22Rv1 (cell line): Measurements from ENCODE around the gene RFX4.

Experiments
- H3K27ac ChIP-seq: fragments of 450-650 bp; 2 replicates; pipeline ENCODE4 v1.5.1; 2017
- CTCF ChIP-seq: fragments of 450-650 bp; IDR thresholded peaks from 2 replicates; pipeline ENCODE4 v1.5.1; 2017; ENCODE audit warnings: mild to moderate bottlenecking
- ZFX ChIP-seq: fragments of 450-650 bp; IDR thresholded peaks from 2 replicates; pipeline ENCODE4 v1.6.1; 2017; ENCODE audit warnings: antibody characterized with exemption, borderline replicate concordance

The RFX4 gene

GRCh38 chr12:106732890-106733289, 150.1 kb downstream of the RFX4 start:
- TF ChIP-seq ZFX (no peak), CTCF (no peak)
- no peak overlapping the region for H3K27ac ChIP-seq

GRCh38 chr12:106733660-106734059, 150.9 kb downstream of the RFX4 start:
- H3K27ac ChIP-seq: no peak overlapping the region
- TF ChIP-seq ZFX (no peak), CTCF (no peak)

GRCh38 chr12:106736051-106736957, 153.5 kb downstream of the RFX4 start:
- TF ChIP-seq CTCF (no peak), ZFX (no peak)

GRCh38 chr12:106739318-106739717, 156.5 kb downstream of the RFX4 start:
- no peak overlapping the region for H3K27ac ChIP-seq
- no peak for TF ChIP-seq CTCF
- TF ChIP-seq ZFX: no peak

More at GRCh38 chr12:106736051-106736957, 153.5 kb downstream of the RFX4 start:
- no peak overlapping the region for H3K27ac ChIP-seq

- TF ChIP-seq ZFX (no peak), CTCF (no peak)
- no peak overlapping the region for H3K27ac ChIP-seq
These were observed 157.2 kb downstream of the RFX4 start for GRCh38 chr12:106739815-106740530.

- TF ChIP-seq ZFX: no peak
These were observed 158.0 kb downstream of the RFX4 start for GRCh38 chr12:106740818-106741217.

GRCh38 chr12:106741247-106741646, 158.4 kb downstream of the RFX4 start:
- no peak overlapping the region for H3K27ac ChIP-seq
- TF ChIP-seq CTCF (no peak), ZFX (no peak)

More at GRCh38 chr12:106740818-106741217, 158.0 kb downstream of the RFX4 start:
- H3K27ac ChIP-seq: no peak overlapping the region
